Hepatocyte (in vitro differentiated cells): ENCODE measurements around the gene P2RY8.

Source experiments
- EZH2 ChIP-seq: fragments of 200-600 bp; sonication (generic); IDR thresholded peaks from 2 replicates; pipeline ENCODE4 v1.6.1; 2016; ENCODE audit warnings: antibody characterized with exemption, mild to moderate bottlenecking, borderline replicate concordance
- EZH2phosphoT487 ChIP-seq: fragments of 200-600 bp; sonication (generic); IDR thresholded peaks from one replicate; pipeline ENCODE4 v1.6.1; 2018; ENCODE audit warnings: antibody characterized with exemption, mild to moderate bottlenecking, low read depth, moderate library complexity; ENCODE audit not compliant: unreplicated experiment, severe bottlenecking
- TF ChIP-seq, protein P1 (sequence below): fragments of 200-600 bp; sonication (generic); IDR thresholded peaks from 2 replicates; pipeline ENCODE4 v1.5.1; 2016; ENCODE audit warnings: antibody characterized with exemption, mild to moderate bottlenecking; ENCODE audit not compliant: poor library complexity

DNA sequence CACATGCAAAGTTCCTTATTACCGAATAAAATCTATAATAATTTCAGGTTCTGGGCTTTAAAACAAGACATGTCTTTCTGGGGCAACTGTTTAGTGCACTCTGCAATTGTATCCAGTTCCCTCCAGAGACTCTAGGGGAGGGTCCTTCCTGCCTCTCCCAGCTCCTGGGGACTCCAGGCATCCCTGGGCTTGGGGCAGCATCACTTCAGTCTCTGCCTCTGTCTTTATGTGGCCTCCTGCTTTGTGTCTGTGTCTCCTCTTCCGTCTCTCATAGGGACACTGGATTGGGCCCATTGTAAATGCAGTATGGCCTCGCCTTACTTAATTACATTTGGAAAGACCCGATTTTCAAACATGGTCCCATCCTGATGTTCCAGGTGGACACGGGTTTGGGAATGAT, 73.4 kb downstream of the P2RY8 start:
- TF ChIP-seq, protein P1, sequence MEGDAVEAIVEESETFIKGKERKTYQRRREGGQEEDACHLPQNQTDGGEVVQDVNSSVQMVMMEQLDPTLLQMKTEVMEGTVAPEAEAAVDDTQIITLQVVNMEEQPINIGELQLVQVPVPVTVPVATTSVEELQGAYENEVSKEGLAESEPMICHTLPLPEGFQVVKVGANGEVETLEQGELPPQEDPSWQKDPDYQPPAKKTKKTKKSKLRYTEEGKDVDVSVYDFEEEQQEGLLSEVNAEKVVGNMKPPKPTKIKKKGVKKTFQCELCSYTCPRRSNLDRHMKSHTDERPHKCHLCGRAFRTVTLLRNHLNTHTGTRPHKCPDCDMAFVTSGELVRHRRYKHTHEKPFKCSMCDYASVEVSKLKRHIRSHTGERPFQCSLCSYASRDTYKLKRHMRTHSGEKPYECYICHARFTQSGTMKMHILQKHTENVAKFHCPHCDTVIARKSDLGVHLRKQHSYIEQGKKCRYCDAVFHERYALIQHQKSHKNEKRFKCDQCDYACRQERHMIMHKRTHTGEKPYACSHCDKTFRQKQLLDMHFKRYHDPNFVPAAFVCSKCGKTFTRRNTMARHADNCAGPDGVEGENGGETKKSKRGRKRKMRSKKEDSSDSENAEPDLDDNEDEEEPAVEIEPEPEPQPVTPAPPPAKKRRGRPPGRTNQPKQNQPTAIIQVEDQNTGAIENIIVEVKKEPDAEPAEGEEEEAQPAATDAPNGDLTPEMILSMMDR: no peak
- TF ChIP-seq EZH2 (no peak), EZH2phosphoT487 (no peak)
